ENCODE data around the gene CENPF. TPM values are rescaled to one million over a fixed set of nuclear protein-coding genes. Genes with fewer than 3 reads are reported as not detected.

CENPF gene
- polyA plus RNA-seq, 1 donor from 2014 or later: 5.4 TPM

DNA sequence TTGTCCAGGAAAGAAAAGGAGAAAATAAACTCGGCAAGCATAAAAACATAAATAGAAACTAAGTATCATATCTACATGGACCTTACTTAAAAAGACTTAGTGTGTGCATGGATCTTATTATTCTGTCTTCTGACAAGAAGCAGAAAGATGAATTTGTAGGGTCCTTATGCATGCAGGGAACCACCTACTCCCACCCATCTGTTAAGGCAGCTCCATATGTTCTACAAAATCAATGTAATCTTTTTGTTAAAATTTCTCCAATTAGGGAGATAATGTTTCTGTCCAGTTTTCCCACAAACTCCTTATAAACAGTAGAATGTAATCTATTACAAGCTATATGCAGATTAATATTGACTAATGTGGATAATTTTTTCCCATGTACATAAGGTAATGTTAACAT is 37.7 kb upstream of the CENPF start:
- no peaks in the 10 kb centered on the region for H4K20me1 ChIP-seq (ENCODE audit: insufficient read depth)
- no peak overlapping the region for H3K4me2 ChIP-seq (ENCODE audit: low read length)
- no peak for TF ChIP-seq RAD21 (conservative IDR thresholded peaks at IDR 0.05)
- H3K36me3 ChIP-seq (ENCODE audit: insufficient read depth, low read length): no peaks in the 10 kb centered on the region
- H3K9me2 ChIP-seq (ENCODE audit: insufficient read depth, low read length): no peaks in the 10 kb centered on the region
- H3K9ac ChIP-seq (ENCODE audit: low read length): no peak overlapping the region
- no peaks in the 10 kb centered on the region for H3F3A ChIP-seq (ENCODE audit: insufficient read depth, low read length, poor library complexity, severe bottlenecking)
- H3K4me3 ChIP-seq (ENCODE audit: low read length): no peak overlapping the region
- H2AFZ ChIP-seq (ENCODE audit: low read depth, low read length): no peak overlapping the region
- H3K9me3 ChIP-seq (ENCODE audit: low read length): no peaks in the 10 kb centered on the region
- H3K27ac ChIP-seq (ENCODE audit: low read length): no peak overlapping the region
- no peaks in the 10 kb centered on the region for H3K79me2 ChIP-seq (replicated peaks; ENCODE audit: insufficient read depth, low read length)
- no peaks in the 10 kb centered on the region for H3K27me3 ChIP-seq (ENCODE audit: insufficient read depth, low read depth, low read length)

DNA sequence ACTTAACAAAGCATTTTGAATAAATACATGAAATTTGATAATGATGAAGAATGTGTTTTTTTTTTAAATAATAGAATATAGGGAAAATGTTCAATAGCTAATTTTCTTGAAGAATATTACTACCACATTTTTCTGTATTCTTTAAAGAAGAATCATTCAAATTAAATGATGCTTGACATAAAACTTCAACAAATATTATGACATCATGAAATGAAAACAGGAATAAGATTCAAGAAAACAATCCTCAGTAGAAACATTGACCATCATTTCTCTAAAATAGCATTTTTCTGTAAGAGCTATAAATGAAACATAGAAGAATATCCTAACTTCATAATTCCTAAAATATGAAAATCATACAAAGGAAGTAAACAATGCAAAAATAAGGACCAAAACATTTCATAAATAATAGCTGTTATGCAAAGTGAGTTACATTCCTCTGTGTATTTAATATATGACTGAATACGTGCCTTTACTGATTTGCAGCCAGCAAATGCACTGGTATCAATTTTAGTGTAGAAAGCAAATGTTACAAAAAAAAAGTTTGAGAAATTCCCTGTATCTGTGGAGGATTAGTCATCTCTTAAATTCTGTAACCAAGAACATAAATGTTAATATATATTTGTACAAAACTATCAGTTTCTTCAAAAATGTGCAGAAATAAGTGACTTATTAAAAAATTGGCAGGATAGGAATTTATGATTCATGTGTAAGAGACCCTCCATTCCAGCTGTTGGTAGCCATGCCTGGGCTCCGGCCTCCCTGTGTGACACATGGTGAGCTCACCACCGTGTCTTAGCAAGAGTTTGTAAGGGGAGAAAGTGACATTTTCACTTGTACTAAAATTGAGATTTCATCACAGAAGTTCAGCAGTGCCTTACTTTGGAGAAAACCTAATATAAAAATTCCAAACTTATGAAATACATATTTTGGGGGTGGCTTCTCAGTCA is 36.6 kb upstream of the CENPF start:
- no peaks in the 10 kb centered on the region for H3K9me2 ChIP-seq (ENCODE audit: insufficient read depth, low read length)
- H3K36me3 ChIP-seq (ENCODE audit: insufficient read depth, low read length): no peaks in the 10 kb centered on the region
- H3K27ac ChIP-seq (ENCODE audit: low read length): no peak overlapping the region
- H3F3A ChIP-seq (ENCODE audit: insufficient read depth, low read length, poor library complexity, severe bottlenecking): no peaks in the 10 kb centered on the region
- no peaks in the 10 kb centered on the region for H3K79me2 ChIP-seq (replicated peaks; ENCODE audit: insufficient read depth, low read length)
- no peak overlapping the region for H3K4me2 ChIP-seq (ENCODE audit: low read length)
- H3K9ac ChIP-seq (ENCODE audit: low read length): no peak overlapping the region
- H3K9me3 ChIP-seq (ENCODE audit: low read length): no peaks in the 10 kb centered on the region
- H3K4me3 ChIP-seq (ENCODE audit: low read length): no peak overlapping the region
- no peak overlapping the region for H2AFZ ChIP-seq (ENCODE audit: low read depth, low read length)
- no peaks in the 10 kb centered on the region for H4K20me1 ChIP-seq (ENCODE audit: insufficient read depth)
- no peaks in the 10 kb centered on the region for H3K27me3 ChIP-seq (ENCODE audit: insufficient read depth, low read depth, low read length)
- TF ChIP-seq EZH2 (IDR thresholded peaks at IDR 0.05; ENCODE audit: borderline replicate concordance, insufficient read depth, low read length, poor library complexity, severe bottlenecking): no peak
- TF ChIP-seq, protein P1, sequence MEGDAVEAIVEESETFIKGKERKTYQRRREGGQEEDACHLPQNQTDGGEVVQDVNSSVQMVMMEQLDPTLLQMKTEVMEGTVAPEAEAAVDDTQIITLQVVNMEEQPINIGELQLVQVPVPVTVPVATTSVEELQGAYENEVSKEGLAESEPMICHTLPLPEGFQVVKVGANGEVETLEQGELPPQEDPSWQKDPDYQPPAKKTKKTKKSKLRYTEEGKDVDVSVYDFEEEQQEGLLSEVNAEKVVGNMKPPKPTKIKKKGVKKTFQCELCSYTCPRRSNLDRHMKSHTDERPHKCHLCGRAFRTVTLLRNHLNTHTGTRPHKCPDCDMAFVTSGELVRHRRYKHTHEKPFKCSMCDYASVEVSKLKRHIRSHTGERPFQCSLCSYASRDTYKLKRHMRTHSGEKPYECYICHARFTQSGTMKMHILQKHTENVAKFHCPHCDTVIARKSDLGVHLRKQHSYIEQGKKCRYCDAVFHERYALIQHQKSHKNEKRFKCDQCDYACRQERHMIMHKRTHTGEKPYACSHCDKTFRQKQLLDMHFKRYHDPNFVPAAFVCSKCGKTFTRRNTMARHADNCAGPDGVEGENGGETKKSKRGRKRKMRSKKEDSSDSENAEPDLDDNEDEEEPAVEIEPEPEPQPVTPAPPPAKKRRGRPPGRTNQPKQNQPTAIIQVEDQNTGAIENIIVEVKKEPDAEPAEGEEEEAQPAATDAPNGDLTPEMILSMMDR (IDR thresholded peaks at IDR 0.05; ENCODE audit: poor library complexity, severe bottlenecking): no peak
- no peak for TF ChIP-seq SMC3 (conservative IDR thresholded peaks at IDR 0.05; ENCODE audit: poor library complexity)
- no peak for TF ChIP-seq TAF1 (IDR thresholded peaks at IDR 0.05; ENCODE audit: low read depth)
- TF ChIP-seq MXI1 (conservative IDR thresholded peaks at IDR 0.05; ENCODE audit: poor library complexity, severe bottlenecking): no peak
- TF ChIP-seq POLR2AphosphoS5 (IDR thresholded peaks at IDR 0.05): no peak
- TF ChIP-seq, protein P2, sequence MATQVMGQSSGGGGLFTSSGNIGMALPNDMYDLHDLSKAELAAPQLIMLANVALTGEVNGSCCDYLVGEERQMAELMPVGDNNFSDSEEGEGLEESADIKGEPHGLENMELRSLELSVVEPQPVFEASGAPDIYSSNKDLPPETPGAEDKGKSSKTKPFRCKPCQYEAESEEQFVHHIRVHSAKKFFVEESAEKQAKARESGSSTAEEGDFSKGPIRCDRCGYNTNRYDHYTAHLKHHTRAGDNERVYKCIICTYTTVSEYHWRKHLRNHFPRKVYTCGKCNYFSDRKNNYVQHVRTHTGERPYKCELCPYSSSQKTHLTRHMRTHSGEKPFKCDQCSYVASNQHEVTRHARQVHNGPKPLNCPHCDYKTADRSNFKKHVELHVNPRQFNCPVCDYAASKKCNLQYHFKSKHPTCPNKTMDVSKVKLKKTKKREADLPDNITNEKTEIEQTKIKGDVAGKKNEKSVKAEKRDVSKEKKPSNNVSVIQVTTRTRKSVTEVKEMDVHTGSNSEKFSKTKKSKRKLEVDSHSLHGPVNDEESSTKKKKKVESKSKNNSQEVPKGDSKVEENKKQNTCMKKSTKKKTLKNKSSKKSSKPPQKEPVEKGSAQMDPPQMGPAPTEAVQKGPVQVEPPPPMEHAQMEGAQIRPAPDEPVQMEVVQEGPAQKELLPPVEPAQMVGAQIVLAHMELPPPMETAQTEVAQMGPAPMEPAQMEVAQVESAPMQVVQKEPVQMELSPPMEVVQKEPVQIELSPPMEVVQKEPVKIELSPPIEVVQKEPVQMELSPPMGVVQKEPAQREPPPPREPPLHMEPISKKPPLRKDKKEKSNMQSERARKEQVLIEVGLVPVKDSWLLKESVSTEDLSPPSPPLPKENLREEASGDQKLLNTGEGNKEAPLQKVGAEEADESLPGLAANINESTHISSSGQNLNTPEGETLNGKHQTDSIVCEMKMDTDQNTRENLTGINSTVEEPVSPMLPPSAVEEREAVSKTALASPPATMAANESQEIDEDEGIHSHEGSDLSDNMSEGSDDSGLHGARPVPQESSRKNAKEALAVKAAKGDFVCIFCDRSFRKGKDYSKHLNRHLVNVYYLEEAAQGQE (IDR thresholded peaks at IDR 0.05; ENCODE audit: borderline replicate concordance): no peak
- TF ChIP-seq RAD21 (conservative IDR thresholded peaks at IDR 0.05): no peak

Measured in neural cell (in vitro differentiated cells).